Raji (cell line): ENCODE results near the gene TOPBP1.

Experiments
- POLR2A ChIP-seq: IDR thresholded peaks from 2 replicates; pipeline ENCODE4 v1.6.1; 2011; ENCODE audit warnings: low read depth, low read length, control low read depth; ENCODE audit not compliant: insufficient read depth

TOPBP1 gene

GRCh38 chr3:133570139-133570936 is 91.4 kb downstream of the TOPBP1 start:
- TF ChIP-seq POLR2A: no peak

- TF ChIP-seq POLR2A: no peak
Measured at GRCh38 chr3:133568294-133569014, 93.3 kb downstream of the TOPBP1 start.

GRCh38 chr3:133563816-133564215 is 97.9 kb downstream of the TOPBP1 start:
- TF ChIP-seq POLR2A: no peak

GRCh38 chr3:133563186-133563591 is 98.6 kb downstream of the TOPBP1 start:
- no peak for TF ChIP-seq POLR2A

GRCh38 chr3:133562376-133562775 is 99.4 kb downstream of the TOPBP1 start:
- TF ChIP-seq POLR2A: no peak

GRCh38 chr3:133561679-133562078 is 100.1 kb downstream of the TOPBP1 start:
- TF ChIP-seq POLR2A: no peak
